GM21390 (cell line): ENCODE results near the gene CREB3.

Source experiments
- ATAC-seq: cut with Tn5 transposase; IDR thresholded peaks from one replicate; pipeline ENCODE4 v1.9.1; 2021; ENCODE audit not compliant: unreplicated experiment

CREB3 gene, protein sequence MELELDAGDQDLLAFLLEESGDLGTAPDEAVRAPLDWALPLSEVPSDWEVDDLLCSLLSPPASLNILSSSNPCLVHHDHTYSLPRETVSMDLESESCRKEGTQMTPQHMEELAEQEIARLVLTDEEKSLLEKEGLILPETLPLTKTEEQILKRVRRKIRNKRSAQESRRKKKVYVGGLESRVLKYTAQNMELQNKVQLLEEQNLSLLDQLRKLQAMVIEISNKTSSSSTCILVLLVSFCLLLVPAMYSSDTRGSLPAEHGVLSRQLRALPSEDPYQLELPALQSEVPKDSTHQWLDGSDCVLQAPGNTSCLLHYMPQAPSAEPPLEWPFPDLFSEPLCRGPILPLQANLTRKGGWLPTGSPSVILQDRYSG

GRCh38 chr9:35732185-35732799 lies at the start of gene CREB3, which contains the start of gene TLN1:
Gene CREB3 (plus strand): TSS chr9:35732666. CDS start chr9:35732773, 107 bp downstream.
Gene TLN1 (minus strand): TSS chr9:35732195. CDS start chr9:35725694, 6,501 bp downstream.
- peak; percentile 78 for ATAC-seq

GRCh38 chr9:35683323-35683722 lies 49.1 kb upstream of the CREB3 start:
- no peak for ATAC-seq

- no peak for ATAC-seq
These were observed 47.5 kb upstream of the CREB3 start for GRCh38 chr9:35684921-35685320.

DNA sequence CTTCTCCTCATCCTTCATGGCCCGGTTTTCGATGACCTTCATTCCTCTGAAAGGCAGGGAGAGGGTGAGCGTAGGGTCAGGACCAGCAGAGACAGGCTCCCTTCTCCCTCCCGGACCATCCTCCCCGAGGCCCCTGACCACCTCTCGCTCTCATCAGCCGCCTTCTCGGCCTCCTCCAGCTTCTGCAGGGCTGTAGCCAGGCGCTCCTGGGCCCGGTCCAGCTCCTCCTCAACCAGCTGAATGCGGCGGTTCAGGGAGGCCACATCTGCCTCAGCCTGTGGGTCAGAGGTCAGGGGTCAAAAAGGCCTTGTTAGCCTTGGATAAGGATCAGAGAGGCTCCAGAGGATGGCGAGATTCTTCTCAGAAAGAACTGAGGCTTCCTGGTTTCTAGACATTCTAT lies 47.0 kb upstream of the CREB3 start:
- no peak for ATAC-seq

- no peak for ATAC-seq
These were observed 46.0 kb upstream of the CREB3 start for GRCh38 chr9:35686222-35687203.

DNA sequence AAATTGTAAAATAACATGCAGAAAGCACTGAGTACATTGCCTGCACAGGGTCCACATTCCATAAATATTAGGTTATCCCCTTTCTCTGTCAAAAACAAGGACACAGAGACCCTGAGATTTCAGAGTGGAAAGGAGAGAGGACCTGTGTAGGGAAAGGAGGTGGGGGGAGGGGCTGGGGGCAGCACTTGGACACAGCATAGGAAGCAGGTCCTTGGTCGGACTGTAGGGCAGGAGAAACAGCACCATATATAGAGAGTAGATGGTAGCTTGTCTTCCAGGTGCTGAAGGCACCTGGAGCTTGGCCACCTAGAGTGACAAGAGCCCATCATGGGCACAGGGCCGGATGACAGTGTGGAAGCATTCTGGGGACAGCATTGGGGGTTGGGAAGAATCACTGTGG lies 45.2 kb upstream of the CREB3 start:
- no peak for ATAC-seq

- ATAC-seq, result no peak
These were observed 44.4 kb upstream of the CREB3 start for GRCh38 chr9:35687972-35688557.

- no peak for ATAC-seq
These were observed 43.6 kb upstream of the CREB3 start for GRCh38 chr9:35688558-35689541.

DNA sequence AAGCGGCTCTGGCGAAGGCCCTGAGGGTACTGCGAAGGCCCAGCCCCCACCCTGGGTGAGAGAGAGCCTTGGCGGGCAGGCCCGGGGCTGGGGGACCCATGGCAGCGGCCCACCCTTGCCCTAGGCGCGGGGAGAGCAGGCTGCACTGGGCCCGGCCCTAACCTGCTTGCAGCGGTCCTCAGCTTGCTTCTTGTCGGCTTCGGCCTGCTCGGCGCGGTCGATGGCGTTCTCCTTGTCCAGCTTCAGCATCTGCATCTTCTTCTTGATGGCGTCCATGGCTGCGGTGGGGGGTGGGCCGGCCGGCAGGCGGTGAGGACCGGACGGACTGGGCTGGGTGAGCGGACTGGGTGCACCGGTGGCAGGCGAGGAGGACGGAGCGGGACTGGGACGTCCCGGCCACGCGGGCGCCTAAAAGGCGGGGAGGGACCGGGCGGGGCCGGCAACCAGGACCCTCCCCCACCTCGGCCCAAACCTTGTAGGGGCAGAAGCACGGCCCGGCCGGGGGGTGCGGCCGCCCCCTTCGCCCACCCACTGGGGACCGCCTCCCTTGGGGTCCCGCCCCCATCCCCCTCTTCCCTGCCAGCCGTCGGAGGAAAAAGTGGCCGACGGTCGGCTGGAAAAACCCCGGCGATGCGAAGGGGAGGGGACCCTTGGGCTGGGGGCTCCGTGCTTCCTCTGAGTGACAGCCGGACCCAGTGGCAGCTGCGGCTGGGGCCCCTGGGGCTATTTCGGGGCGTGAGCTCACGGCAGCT lies 42.7 kb upstream of the CREB3 start, which contains the start of gene TPM2:
Gene TPM2, minus strand, starts transcription at position 384 of the 752 bp plus-strand sequence. Its CDS starts 108 bp downstream, at position 276.
- ATAC-seq, result no peak

DNA sequence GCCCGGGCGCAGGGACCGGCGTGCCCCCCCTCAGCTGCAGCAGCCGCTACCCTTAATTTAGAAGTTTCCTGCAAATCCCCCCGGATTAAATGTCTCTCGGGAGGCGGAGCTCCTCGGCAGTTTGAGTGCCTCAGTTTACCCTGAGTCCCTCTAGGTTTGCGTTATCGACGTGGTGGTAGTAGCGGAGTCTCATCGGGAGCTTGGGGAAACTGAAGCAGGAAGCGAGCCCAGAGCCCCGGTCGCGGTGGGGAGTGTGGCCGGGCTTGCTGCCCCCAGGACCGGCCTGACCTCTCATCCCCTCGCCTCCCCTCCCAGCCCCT lies 42.2 kb upstream of the CREB3 start:
- ATAC-seq, result no peak

DNA sequence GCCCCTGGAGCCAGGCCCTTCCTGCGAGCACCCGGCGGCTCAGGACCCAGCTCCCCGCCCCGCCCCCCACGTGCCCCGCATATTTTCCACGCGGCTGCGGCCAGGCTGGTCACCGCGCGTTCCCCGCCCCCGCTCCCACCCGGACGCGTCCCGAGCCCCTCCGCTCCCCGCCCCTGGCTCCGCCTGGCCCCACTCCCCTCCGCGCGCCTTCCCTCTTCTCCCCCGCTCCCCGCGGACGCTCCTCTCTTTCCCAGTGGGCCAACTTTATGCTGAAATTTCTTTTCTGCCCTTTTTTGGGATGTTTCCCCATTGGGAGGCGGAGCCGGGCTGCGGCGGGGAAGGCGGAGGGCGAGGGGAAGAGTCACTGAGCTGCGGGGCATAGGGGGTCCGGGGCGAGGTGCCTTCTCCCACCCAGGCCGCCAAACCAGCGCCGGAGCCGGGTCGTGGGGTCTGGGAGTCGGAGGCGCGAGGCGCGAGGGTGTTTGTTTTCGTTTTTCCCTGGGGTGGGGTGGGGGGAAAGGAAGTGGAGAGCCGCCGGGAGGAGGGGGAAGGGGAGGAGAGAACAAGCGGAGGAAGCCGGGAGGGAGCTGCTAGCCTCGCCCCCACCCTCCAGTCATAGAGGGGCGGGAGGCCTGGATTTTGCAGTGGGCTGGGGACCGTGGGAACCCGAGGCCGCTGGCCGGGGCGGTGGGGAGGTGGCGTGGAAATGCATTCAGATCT lies 41.7 kb upstream of the CREB3 start:
- no peak for ATAC-seq

DNA sequence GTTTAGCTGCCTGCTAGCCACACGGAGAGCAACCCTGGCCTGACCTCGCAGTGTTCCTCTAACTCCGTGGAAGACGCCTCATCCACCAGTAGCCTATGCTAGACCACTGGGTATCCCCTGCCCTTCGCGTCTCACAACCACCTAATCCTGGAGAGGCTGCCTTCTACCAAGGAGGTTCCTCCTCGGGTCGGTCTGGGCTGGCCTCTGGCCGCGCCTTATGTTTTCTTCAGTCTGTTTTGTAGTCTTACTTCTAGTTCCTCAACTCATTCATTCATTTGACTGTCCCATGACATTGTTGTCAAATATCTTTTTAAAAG lies 41.2 kb upstream of the CREB3 start:
- ATAC-seq, result no peak

- no peak for ATAC-seq
These were observed 40.6 kb upstream of the CREB3 start for GRCh38 chr9:35691757-35692301.

DNA sequence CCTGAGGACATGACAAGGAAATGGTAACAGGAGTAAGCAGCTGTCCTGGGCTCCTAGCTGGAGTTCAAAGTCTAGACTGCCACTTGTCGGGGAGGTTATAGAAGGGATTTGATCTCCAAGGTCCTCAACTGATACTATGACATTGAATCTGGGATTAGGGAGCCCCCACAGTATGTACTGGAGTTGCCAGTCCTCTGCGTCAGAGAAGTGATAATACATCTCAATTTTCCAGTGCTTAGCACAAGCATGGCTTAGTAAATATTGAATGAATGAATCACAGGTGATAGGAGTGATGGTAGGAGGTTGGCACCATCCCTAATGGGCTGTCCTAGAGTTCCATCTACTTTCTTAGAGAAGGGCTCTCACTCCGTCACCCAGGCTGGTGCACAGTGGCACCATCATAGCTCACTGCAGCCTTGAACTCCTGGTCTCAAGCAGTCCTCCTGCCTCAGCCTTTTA lies 36.5 kb upstream of the CREB3 start:
- ATAC-seq, result no peak

DNA sequence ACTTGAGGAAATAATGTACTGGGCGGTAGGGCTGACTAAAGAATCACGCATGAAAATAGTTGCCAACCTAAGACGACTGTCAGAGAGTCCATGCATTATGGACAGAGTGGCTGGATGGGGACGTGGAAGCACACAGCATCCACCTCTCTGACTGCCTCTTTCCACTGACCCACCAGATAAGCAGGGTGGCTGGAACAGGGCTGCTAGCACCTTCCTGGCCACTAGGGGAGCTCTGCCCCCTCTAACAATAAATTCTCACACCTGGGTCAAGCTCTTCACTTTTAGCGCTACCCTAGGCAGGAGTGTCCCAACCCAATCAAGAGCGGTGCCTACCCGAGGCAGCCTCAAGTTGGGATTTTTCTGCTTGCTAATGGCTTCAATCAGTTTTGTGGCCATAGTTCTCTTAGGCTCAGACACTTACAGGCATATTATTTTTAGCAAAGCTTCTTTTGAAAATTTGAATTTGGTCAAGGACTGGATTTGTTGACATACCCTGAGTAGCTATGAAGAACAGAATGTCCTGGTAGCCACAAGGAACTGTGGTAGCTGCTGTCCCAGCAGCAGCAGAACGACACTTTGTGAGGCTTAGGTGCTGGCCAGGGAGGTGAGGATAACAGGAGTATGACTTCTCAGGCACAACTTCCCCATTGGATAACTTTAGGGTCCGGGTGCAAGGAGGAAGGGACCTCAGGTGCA lies 35.8 kb upstream of the CREB3 start:
- ATAC-seq, result peak; percentile 84

DNA sequence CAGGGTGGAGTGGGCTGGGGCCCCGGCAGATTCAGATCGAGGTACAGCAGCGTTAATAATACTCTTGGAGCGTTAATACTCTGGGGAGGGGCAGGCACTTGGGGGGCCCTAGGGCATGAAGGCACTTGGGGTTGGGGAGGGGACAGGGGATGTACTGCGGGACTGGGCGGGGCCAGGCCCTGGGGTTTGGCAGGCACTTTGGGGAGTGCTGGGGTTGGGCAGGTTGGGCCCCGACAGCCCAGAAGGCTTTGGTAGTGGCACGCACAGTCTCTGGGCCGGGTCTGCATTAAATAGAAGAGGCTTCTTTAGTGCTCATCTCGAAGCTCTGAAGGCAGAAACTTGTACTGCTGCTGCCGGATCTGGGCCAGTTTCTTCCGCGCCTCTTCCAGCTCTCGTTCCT lies 35.0 kb upstream of the CREB3 start:
- ATAC-seq, result no peak

GRCh38 chr9:35698231-35698630 lies 34.2 kb upstream of the CREB3 start:
- no peak for ATAC-seq

DNA sequence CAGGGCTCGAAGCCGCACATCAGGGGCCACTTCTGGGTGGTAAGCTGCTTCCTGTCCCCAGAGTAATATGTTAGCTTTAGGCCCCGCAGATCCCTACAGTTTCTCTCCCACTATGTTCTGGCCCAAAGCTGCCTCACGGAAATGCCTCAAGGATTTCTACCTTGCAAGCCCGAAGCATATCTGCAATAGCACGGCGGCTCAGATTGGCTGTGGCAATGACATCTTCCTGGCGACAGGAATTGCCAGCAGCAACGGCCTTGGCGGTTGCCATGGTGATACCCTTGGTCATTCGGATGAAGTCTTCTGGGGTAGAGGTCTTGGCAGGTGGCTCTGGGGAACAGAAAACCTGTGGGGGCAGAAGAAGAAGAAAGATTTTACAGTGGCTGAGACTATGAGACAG lies 32.4 kb upstream of the CREB3 start:
- ATAC-seq, result no peak
